GM12873 (cell line): ENCODE results near the gene ZNF385D.

ENCODE experiments used
- CTCF ChIP-seq: IDR thresholded peaks from 2 replicates; pipeline ENCODE4 v1.5.1; 2012; ENCODE audit warnings: low read depth, mild to moderate bottlenecking, moderate library complexity, low read length, control low read depth; ENCODE audit not compliant: insufficient read depth; ENCODE audit errors: missing control alignments

Gene ZNF385D

GRCh38 chr3:21372316-21372715, 378.7 kb downstream of the ZNF385D start:
- TF ChIP-seq CTCF, result no peak
